PFSK-1 (cell line): Measurements from ENCODE around the gene DDB1.
A peak's percentile ranks its signal among the peaks of the same experiment; 100 is the strongest.

Source experiments
- FOXP2 ChIP-seq: optimal IDR thresholded peaks from 2 replicates; pipeline ENCODE3; 2011; ENCODE audit warnings: borderline replicate concordance, control low read depth, inconsistent platforms; ENCODE audit not compliant: insufficient read depth; ENCODE audit errors: extremely low read length, extremely low read depth
- POLR2AphosphoS5 ChIP-seq: IDR thresholded peaks from 2 replicates; pipeline ENCODE4 v1.6.1; 2012; ENCODE audit warnings: low read depth, mild to moderate bottlenecking, control low read depth, low read length, moderate library complexity
- SIN3A ChIP-seq: IDR thresholded peaks from 2 replicates; pipeline ENCODE4 v1.6.1; 2012; ENCODE audit warnings: mild to moderate bottlenecking, low read length, moderate library complexity, borderline replicate concordance; ENCODE audit not compliant: insufficient read depth
- TAF1 ChIP-seq: IDR thresholded peaks from 2 replicates; pipeline ENCODE4 v1.6.1; 2012; ENCODE audit warnings: low read length, control low read depth, borderline replicate concordance; ENCODE audit not compliant: insufficient read depth
- TF ChIP-seq, protein P1 (sequence below), 2 experiments: IDR thresholded peaks; 2 replicates each; pipeline versions ENCODE4 v1.6.1 to v1.8.0; 2011 to 2012; ENCODE audit warnings: low read depth in 2 of 2, low read length in 2 of 2, control low read depth in 1 of 2, inconsistent platforms in 1 of 2, mild to moderate bottlenecking in 1 of 2, moderate library complexity in 1 of 2; ENCODE audit not compliant: insufficient read depth in 1 of 2

The DDB1 gene

DNA sequence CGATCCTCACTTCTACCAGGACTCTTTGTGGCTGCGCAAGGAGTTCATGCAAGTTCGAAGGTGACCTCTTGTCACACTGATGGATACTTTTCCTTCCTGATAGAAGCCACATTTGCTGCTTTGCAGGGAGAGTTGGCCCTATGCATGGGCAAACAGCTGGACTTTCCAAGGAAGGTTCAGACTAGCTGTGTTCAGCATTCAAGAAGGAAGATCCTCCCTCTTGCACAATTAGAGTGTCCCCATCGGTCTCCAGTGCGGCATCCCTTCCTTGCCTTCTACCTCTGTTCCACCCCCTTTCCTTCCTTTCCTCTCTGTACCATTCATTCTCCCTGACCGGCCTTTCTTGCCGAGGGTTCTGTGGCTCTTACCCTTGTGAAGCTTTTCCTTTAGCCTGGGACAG is 35.7 kb upstream of the DDB1 start:
- TF ChIP-seq FOXP2 = no peak
- no peak for TF ChIP-seq SIN3A
- TF ChIP-seq, protein P1, sequence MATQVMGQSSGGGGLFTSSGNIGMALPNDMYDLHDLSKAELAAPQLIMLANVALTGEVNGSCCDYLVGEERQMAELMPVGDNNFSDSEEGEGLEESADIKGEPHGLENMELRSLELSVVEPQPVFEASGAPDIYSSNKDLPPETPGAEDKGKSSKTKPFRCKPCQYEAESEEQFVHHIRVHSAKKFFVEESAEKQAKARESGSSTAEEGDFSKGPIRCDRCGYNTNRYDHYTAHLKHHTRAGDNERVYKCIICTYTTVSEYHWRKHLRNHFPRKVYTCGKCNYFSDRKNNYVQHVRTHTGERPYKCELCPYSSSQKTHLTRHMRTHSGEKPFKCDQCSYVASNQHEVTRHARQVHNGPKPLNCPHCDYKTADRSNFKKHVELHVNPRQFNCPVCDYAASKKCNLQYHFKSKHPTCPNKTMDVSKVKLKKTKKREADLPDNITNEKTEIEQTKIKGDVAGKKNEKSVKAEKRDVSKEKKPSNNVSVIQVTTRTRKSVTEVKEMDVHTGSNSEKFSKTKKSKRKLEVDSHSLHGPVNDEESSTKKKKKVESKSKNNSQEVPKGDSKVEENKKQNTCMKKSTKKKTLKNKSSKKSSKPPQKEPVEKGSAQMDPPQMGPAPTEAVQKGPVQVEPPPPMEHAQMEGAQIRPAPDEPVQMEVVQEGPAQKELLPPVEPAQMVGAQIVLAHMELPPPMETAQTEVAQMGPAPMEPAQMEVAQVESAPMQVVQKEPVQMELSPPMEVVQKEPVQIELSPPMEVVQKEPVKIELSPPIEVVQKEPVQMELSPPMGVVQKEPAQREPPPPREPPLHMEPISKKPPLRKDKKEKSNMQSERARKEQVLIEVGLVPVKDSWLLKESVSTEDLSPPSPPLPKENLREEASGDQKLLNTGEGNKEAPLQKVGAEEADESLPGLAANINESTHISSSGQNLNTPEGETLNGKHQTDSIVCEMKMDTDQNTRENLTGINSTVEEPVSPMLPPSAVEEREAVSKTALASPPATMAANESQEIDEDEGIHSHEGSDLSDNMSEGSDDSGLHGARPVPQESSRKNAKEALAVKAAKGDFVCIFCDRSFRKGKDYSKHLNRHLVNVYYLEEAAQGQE (IDR thresholded peaks at IDR 0.05; ENCODE audit: insufficient read depth in 1 of 2, low read depth in 2 of 2, low read length in 2 of 2) = no peak
- TF ChIP-seq POLR2AphosphoS5 = no peak
- TF ChIP-seq TAF1 = no peak

DNA sequence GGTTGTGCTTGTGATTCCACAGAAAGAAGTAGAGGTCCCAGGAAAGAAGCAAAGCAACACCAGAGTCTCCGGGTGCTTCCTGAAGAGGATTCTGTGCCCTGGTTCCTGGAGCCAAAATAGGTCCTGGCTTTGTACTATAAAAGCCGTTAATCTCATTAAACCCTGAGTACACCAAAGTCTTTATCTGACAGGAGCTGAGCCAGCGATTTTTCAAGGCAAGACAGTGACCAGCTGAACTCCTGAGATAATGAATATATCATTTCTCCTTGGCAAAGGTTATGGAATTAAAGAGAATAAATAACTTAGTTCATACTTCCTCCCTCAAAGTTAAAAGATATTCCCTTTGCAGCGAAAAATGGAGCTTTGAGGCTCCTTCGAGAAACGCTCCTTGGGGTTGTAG is 34.5 kb upstream of the DDB1 start:
- TF ChIP-seq POLR2AphosphoS5 = no peak
- no peak for TF ChIP-seq FOXP2

DNA sequence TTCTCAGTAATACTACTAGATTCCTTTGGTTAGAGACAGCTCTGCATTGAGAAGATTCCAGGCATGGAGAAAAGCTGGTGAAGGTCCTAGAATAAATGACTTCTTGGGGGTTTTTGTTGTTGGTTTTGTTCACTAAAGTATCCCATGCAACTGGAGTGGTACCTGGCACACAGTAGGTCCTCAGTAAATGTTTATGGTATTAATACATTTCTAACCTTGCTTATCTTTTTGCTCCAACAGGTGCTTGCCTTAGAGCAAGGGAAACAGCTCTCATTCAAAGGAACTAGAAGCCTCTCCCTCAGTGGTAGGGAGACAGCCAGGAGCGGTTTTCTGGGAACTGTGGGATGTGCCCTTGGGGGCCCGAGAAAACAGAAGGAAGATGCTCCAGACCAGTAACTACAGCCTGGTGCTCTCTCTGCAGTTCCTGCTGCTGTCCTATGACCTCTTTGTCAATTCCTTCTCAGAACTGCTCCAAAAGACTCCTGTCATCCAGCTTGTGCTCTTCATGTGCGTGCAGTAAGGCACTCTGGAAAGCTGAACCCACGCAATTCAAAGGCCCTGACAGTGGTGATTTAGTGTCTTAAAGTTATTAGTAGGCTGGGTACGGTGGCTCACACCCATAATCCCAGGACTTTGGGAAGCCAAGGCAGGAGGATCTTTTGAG is 31.2 kb upstream of the DDB1 start:
- no peak for TF ChIP-seq FOXP2
- TF ChIP-seq, protein P1 (IDR thresholded peaks at IDR 0.05; ENCODE audit: insufficient read depth in 1 of 2, low read depth in 2 of 2, low read length in 2 of 2) = no peak
- no peak for TF ChIP-seq SIN3A
- TF ChIP-seq TAF1 = no peak

DNA sequence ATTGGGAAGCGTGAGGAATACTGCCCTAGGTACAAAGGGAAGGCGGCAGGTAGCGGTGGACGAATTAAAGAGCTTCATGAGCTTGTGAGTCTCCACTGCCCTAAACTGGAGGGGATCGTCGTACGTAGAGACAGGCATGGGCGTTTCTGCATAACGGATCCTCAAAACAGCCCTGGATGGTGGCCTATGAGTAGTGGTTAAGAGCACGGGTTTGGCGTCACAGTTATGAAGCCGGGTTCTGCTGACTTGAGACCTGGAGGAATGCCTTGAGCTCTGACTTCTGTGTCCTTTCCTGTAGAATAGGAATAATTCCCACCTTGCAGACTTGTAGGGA is 29.6 kb upstream of the DDB1 start:
- TF ChIP-seq SIN3A (no peak), TAF1 (no peak), FOXP2 (no peak), POLR2AphosphoS5 (no peak)
- TF ChIP-seq, protein P1 (IDR thresholded peaks at IDR 0.05; ENCODE audit: insufficient read depth in 1 of 2, low read depth in 2 of 2, low read length in 2 of 2) = no peak

DNA sequence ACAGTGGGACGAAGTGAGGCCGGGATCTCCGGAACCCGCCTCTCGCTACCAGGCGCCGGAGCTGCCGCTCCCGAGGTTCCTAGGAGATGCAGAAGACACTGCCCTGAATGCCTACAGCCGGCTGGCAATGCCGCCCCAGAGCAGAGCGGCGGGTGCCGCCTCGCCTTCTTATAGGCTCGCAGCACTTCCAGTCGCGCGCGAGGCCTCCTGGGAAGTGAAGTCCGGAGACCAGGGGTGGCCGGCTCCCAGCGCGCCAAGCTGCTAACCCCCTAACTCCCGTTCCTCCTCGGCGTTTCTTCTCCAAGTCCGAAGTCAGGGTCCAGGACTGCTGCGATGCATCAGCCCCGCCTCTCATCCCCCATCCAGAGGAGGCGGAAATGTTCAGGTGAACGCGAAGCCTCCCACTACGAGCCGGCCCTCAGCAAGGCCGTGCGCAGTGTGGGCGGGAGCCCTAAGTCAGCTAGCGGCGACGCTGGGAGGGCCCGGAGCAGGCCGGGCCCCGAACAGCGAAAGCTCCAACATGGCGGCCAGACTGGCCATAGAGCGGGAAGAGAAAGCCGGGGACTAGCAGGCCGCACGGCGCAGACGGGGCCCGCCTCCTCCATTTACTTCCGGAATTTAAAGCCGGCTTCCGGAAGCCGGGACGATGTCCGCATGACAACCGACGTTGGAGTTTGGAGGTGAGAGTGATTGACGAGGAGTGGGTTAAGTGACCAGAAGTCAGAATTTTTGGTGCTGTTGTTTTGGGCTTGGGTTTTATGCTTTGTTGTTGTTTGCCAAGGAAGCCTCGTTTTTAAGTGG is 29.0 kb upstream of the DDB1 start, which contains the start of the genes CYB561A3 and TMEM138:
Gene CYB561A3, minus strand, starts transcription at position 142 of the 801 bp plus-strand sequence. CDS start 5,169 bp downstream, outside the sequence.
Gene TMEM138, plus strand, starts transcription at position 634 of the 801 bp plus-strand sequence. CDS start 2,017 bp downstream, outside the sequence.
- peak; percentile 95; the same call in 1 of the 2 replicates for TF ChIP-seq SIN3A
- TF ChIP-seq, protein P1 (IDR thresholded peaks at IDR 0.05; ENCODE audit: insufficient read depth in 1 of 2, low read depth in 2 of 2, low read length in 2 of 2) = peak in 1 of 2 experiments; percentile 38; a peak in 1 of 4 replicates
- no peak for TF ChIP-seq FOXP2
- peak; percentile 93 for TF ChIP-seq POLR2AphosphoS5
- peak; percentile 94 for TF ChIP-seq TAF1
